Measurements from ENCODE around the gene INHA. TPM values are rescaled to one million over a fixed set of nuclear protein-coding genes. Genes with fewer than 3 reads are reported as not detected.

Gene INHA
- not detected for total RNA-seq
- 0 reads per million in 2 donors for total RNA-seq

- peak within 1 kb of the TSS; percentile 28 for H3K4me3 Mint-ChIP-seq
Measured at GRCh38 chr2:219572237-219573001, at the start of gene INHA. TSS of gene INHA (plus strand) at chr2:219572310. CDS start at chr2:219572375, 65 bp downstream.

GRCh38 chr2:219523031-219523671 lies 49.0 kb upstream of the INHA start:
- H3K4me1 Mint-ChIP-seq: peaks cover 17% of the 10 kb centered on the region
- H3K27me3 Mint-ChIP-seq: peaks cover 92% of the 10 kb centered on the region
- H3K9me3 ChIP-seq (ENCODE audit: control insufficient read depth, low read length, poor library complexity, severe bottlenecking): no peaks in the 10 kb centered on the region
- H3K27ac Mint-ChIP-seq: no peak overlapping the region
- DNase-seq (no peak), ATAC-seq (no peak)
- peaks cover 17% of the 10 kb centered on the region for H3K36me3 Mint-ChIP-seq (ENCODE audit: low read depth)
- H3K4me3 Mint-ChIP-seq: no peak overlapping the region

More at GRCh38 chr2:219572237-219573001, at the start of gene INHA:
- Mint-ChIP-seq H3K27ac (no peak within 1 kb of the TSS), H3K4me1 (no peaks in the 10 kb centered on the region), H3K36me3 (ENCODE audit: low read depth) (peaks cover 7% of the 10 kb centered on the region), H3K27me3 (peaks cover 71% of the 10 kb centered on the region)
- no peak for DNase-seq
- no peak for ATAC-seq
- H3K9me3 ChIP-seq (ENCODE audit: control insufficient read depth, low read length, poor library complexity, severe bottlenecking): no peaks in the 10 kb centered on the region

- Mint-ChIP-seq H3K36me3 (ENCODE audit: low read depth) (peaks cover 16% of the 10 kb centered on the region), H3K27ac (no peak overlapping the region), H3K4me3 (no peak overlapping the region), H3K4me1 (peaks cover 17% of the 10 kb centered on the region), H3K27me3 (peaks cover 92% of the 10 kb centered on the region)
- ATAC-seq: no peak
- no peak for DNase-seq
- no peaks in the 10 kb centered on the region for H3K9me3 ChIP-seq (ENCODE audit: control insufficient read depth, low read length, poor library complexity, severe bottlenecking)
Measured at GRCh38 chr2:219524817-219525216, 47.3 kb upstream of the INHA start.

GRCh38 chr2:219525533-219526232 lies 46.4 kb upstream of the INHA start:
- Mint-ChIP-seq H3K36me3 (ENCODE audit: low read depth) (peaks cover 16% of the 10 kb centered on the region), H3K27me3 (peaks cover 92% of the 10 kb centered on the region), H3K4me3 (no peak overlapping the region), H3K4me1 (peaks cover 22% of the 10 kb centered on the region), H3K27ac (no peak overlapping the region)
- ATAC-seq (no peak), DNase-seq (no peak)
- no peaks in the 10 kb centered on the region for H3K9me3 ChIP-seq (ENCODE audit: control insufficient read depth, low read length, poor library complexity, severe bottlenecking)

GRCh38 chr2:219526320-219527075 lies 45.6 kb upstream of the INHA start:
- H3K36me3 Mint-ChIP-seq (ENCODE audit: low read depth): peaks cover 16% of the 10 kb centered on the region

GRCh38 chr2:219527076-219527394 lies 45.1 kb upstream of the INHA start:
- no peak overlapping the region for H3K27ac Mint-ChIP-seq
- H3K4me3 Mint-ChIP-seq: no peak overlapping the region
- H3K27me3 Mint-ChIP-seq: peaks cover 90% of the 10 kb centered on the region
- no peaks in the 10 kb centered on the region for H3K9me3 ChIP-seq (ENCODE audit: control insufficient read depth, low read length, poor library complexity, severe bottlenecking)
- peaks cover 12% of the 10 kb centered on the region for H3K36me3 Mint-ChIP-seq (ENCODE audit: low read depth)
- DNase-seq: no peak
- ATAC-seq: no peak
- peaks cover 14% of the 10 kb centered on the region for H3K4me1 Mint-ChIP-seq

More at GRCh38 chr2:219526320-219527075, 45.6 kb upstream of the INHA start:
- DNase-seq (no peak), ATAC-seq (no peak)
- no peaks in the 10 kb centered on the region for H3K9me3 ChIP-seq (ENCODE audit: control insufficient read depth, low read length, poor library complexity, severe bottlenecking)
- Mint-ChIP-seq H3K4me1 (peaks cover 19% of the 10 kb centered on the region), H3K27me3 (peaks cover 92% of the 10 kb centered on the region), H3K27ac (no peak overlapping the region), H3K4me3 (no peak overlapping the region)

GRCh38 chr2:219527472-219527871 lies 44.6 kb upstream of the INHA start:
- H3K36me3 Mint-ChIP-seq (ENCODE audit: low read depth): peaks cover 10% of the 10 kb centered on the region
- no peak overlapping the region for H3K4me3 Mint-ChIP-seq
- H3K27ac Mint-ChIP-seq: no peak overlapping the region
- DNase-seq (no peak), ATAC-seq (no peak)
- peaks cover 92% of the 10 kb centered on the region for H3K27me3 Mint-ChIP-seq
- peaks cover 13% of the 10 kb centered on the region for H3K4me1 Mint-ChIP-seq
- no peaks in the 10 kb centered on the region for H3K9me3 ChIP-seq (ENCODE audit: control insufficient read depth, low read length, poor library complexity, severe bottlenecking)

- no peak overlapping the region for H3K27ac Mint-ChIP-seq
- DNase-seq (peak; percentile 72 to 84 (median 79)), ATAC-seq (peak; percentile 94)
- no peak overlapping the region for H3K4me3 Mint-ChIP-seq
- peaks cover 15% of the 10 kb centered on the region for H3K36me3 Mint-ChIP-seq (ENCODE audit: low read depth)
- H3K9me3 ChIP-seq (ENCODE audit: control insufficient read depth, low read length, poor library complexity, severe bottlenecking): no peaks in the 10 kb centered on the region
- H3K4me1 Mint-ChIP-seq: peaks cover 10% of the 10 kb centered on the region
- peaks cover 85% of the 10 kb centered on the region for H3K27me3 Mint-ChIP-seq
Measured at GRCh38 chr2:219530048-219530963, 41.8 kb upstream of the INHA start.

- no peak overlapping the region for H3K27ac Mint-ChIP-seq
- peaks cover 9% of the 10 kb centered on the region for H3K4me1 Mint-ChIP-seq
- ATAC-seq (no peak), DNase-seq (no peak)
- H3K9me3 ChIP-seq (ENCODE audit: control insufficient read depth, low read length, poor library complexity, severe bottlenecking): no peaks in the 10 kb centered on the region
- peaks cover 80% of the 10 kb centered on the region for H3K27me3 Mint-ChIP-seq
- peaks cover 11% of the 10 kb centered on the region for H3K36me3 Mint-ChIP-seq (ENCODE audit: low read depth)
- H3K4me3 Mint-ChIP-seq: no peak overlapping the region
Measured at GRCh38 chr2:219531639-219532377, 40.3 kb upstream of the INHA start.

GRCh38 chr2:219532378-219532649 lies 39.8 kb upstream of the INHA start:
- Mint-ChIP-seq H3K36me3 (ENCODE audit: low read depth) (peaks cover 11% of the 10 kb centered on the region), H3K4me3 (no peak overlapping the region), H3K4me1 (peaks cover 9% of the 10 kb centered on the region), H3K27me3 (peaks cover 75% of the 10 kb centered on the region), H3K27ac (no peak overlapping the region)
- DNase-seq (no peak), ATAC-seq (no peak)
- no peaks in the 10 kb centered on the region for H3K9me3 ChIP-seq (ENCODE audit: control insufficient read depth, low read length, poor library complexity, severe bottlenecking)

- H3K9me3 ChIP-seq (ENCODE audit: control insufficient read depth, low read length, poor library complexity, severe bottlenecking): no peaks in the 10 kb centered on the region
- no peak for ATAC-seq
- no peak for DNase-seq
- peaks cover 57% of the 10 kb centered on the region for H3K27me3 Mint-ChIP-seq
- no peak overlapping the region for H3K4me3 Mint-ChIP-seq
- peaks cover 11% of the 10 kb centered on the region for H3K36me3 Mint-ChIP-seq (ENCODE audit: low read depth)
- H3K27ac Mint-ChIP-seq: no peak overlapping the region
- H3K4me1 Mint-ChIP-seq: peaks cover 9% of the 10 kb centered on the region
Measured at GRCh38 chr2:219533930-219534661, 38.0 kb upstream of the INHA start.

Data from T-helper 17 cell (primary cell).